WTC11 (cell line): Measurements from ENCODE around the gene SYNE3. TPM values are rescaled to one million over a fixed set of nuclear protein-coding genes. Genes with fewer than 3 reads are reported as not detected.

Experiments used
- ATAC-seq: fragments of 200-7000 bp; cut with Tn5 transposase; 2 replicates; pipeline ENCODE4 v1.10.0; 2021; ENCODE audit warnings: mild to moderate bottlenecking, moderate library complexity
- CTCF ChIA-PET: fragments of 300-600 bp; sonication (Branson Sonifier 250); formaldehyde crosslinking; loops from one replicate; lab custom pipeline; 2021; ENCODE audit warnings: antibody characterized with exemption; lab: Charles Lee
- POLR2A ChIA-PET: fragments of 350-600 bp; sonication (Branson Sonifier 250); formaldehyde crosslinking; loops from one replicate; lab custom pipeline; 2021; ENCODE audit warnings: antibody characterized with exemption; lab: Charles Lee
- DNase-seq: peaks from one replicate; pipeline ENCODE4 v3.0.0; 2021; ENCODE audit warnings: low spot score
- H3K27ac Mint-ChIP-seq: 2 replicates; pipeline ENCODE4 v1.8.0; 2021; ENCODE audit warnings: mixed read lengths
- H3K27me3 Mint-ChIP-seq: 2 replicates; pipeline ENCODE4 v1.8.0; 2021; ENCODE audit warnings: low read depth, mild to moderate bottlenecking, moderate library complexity, mixed read lengths
- H3K36me3 Mint-ChIP-seq: 2 replicates; pipeline ENCODE4 v1.8.0; 2021; ENCODE audit warnings: mixed read lengths
- H3K4me1 Mint-ChIP-seq: 2 replicates; pipeline ENCODE4 v1.8.0; 2022; ENCODE audit warnings: mixed read lengths
- H3K4me3 Mint-ChIP-seq: 2 replicates; pipeline ENCODE4 v1.8.0; 2021; ENCODE audit warnings: mild to moderate bottlenecking, moderate library complexity, mixed read lengths
- H3K9me3 Mint-ChIP-seq: 2 replicates; pipeline ENCODE4 v1.8.0; 2021; ENCODE audit warnings: mixed read lengths
- AR ChIP-seq: fragments of 250-450 bp; sonication (Bioruptor Pico); IDR thresholded peaks from 2 replicates; pipeline ENCODE4 v1.9.0; 2021; ENCODE audit warnings: mild to moderate bottlenecking
- ATF6 ChIP-seq: sonication (generic); formaldehyde crosslinking; IDR thresholded peaks from 2 replicates; pipeline ENCODE4 v1.8.1; 2023; ENCODE audit warnings: mild to moderate bottlenecking, missing genetic modification reagents
- CTCF ChIP-seq: fragments of 200-600 bp; IDR thresholded peaks from 2 replicates; pipeline ENCODE4 v1.8.0; 2022; ENCODE audit warnings: antibody characterized with exemption
- FOXP4 ChIP-seq: sonication (generic); formaldehyde crosslinking; IDR thresholded peaks from 2 replicates; pipeline ENCODE4 v1.8.0; 2022; ENCODE audit warnings: mild to moderate bottlenecking, missing genetic modification reagents
- IRF1 ChIP-seq: sonication (generic); formaldehyde crosslinking; IDR thresholded peaks from 2 replicates; pipeline ENCODE4 v1.8.0; 2023; ENCODE audit warnings: missing genetic modification reagents
- JAZF1 ChIP-seq: fragments of 250-450 bp; sonication (Bioruptor Pico); IDR thresholded peaks from 2 replicates; pipeline ENCODE4 v1.9.0; 2021; ENCODE audit warnings: moderate library complexity, mild to moderate bottlenecking, inconsistent platforms
- JUN ChIP-seq: sonication (generic); formaldehyde crosslinking; IDR thresholded peaks from 2 replicates; pipeline ENCODE4 v1.8.0; 2023; ENCODE audit warnings: mild to moderate bottlenecking, missing genetic modification reagents
- MXD4 ChIP-seq: fragments of 250-450 bp; sonication (Bioruptor Pico); IDR thresholded peaks from 2 replicates; pipeline ENCODE4 v1.8.0; 2021; ENCODE audit warnings: mild to moderate bottlenecking, moderate library complexity, borderline replicate concordance
- PRDM15 ChIP-seq: sonication (generic); formaldehyde crosslinking; IDR thresholded peaks from 2 replicates; pipeline ENCODE4 v1.8.0; 2022; ENCODE audit warnings: missing genetic modification reagents
- RELA ChIP-seq: sonication (generic); formaldehyde crosslinking; IDR thresholded peaks from 2 replicates; pipeline ENCODE4 v1.8.1; 2022; ENCODE audit warnings: missing genetic modification reagents, mild to moderate bottlenecking, borderline replicate concordance
- TEAD1 ChIP-seq: sonication (generic); formaldehyde crosslinking; IDR thresholded peaks from 2 replicates; pipeline ENCODE4 v1.8.0; 2022; ENCODE audit warnings: mild to moderate bottlenecking, missing genetic modification reagents
- USF2 ChIP-seq: sonication (generic); formaldehyde crosslinking; IDR thresholded peaks from 2 replicates; pipeline ENCODE4 v1.8.1; 2023; ENCODE audit warnings: mild to moderate bottlenecking, missing genetic modification reagents, moderate library complexity
- ZNF138 ChIP-seq: sonication (generic); formaldehyde crosslinking; conservative IDR thresholded peaks from 2 replicates; pipeline ENCODE4 v1.8.1; 2022; ENCODE audit warnings: mild to moderate bottlenecking, moderate library complexity, missing genetic modification reagents
- ZNF281 ChIP-seq: sonication (generic); formaldehyde crosslinking; IDR thresholded peaks from 2 replicates; pipeline ENCODE4 v1.8.0; 2023; ENCODE audit warnings: mild to moderate bottlenecking, missing genetic modification reagents
- ZNF396 ChIP-seq: fragments of 250-450 bp; sonication (Bioruptor Pico); IDR thresholded peaks from 2 replicates; pipeline ENCODE4 v1.8.0; 2021; ENCODE audit warnings: mild to moderate bottlenecking, moderate library complexity, borderline replicate concordance
- ZNF416 ChIP-seq: fragments of 250-450 bp; sonication (Bioruptor Pico); IDR thresholded peaks from 2 replicates; pipeline ENCODE4 v1.9.0; 2021; ENCODE audit warnings: mild to moderate bottlenecking, inconsistent platforms
- ZNF671 ChIP-seq: fragments of 250-450 bp; sonication (Bioruptor Pico); IDR thresholded peaks from 2 replicates; pipeline ENCODE4 v1.8.0; 2021; ENCODE audit warnings: mild to moderate bottlenecking
- total RNA-seq: library from RNA; stranded (reverse); gene quantifications from 3 replicates; pipeline ENCODE4 v1.2.3, GENCODE V29; 2021

SYNE3 gene
- total RNA-seq, 1 experiment from 2014 or later = 0.24 TPM

GRCh38 chr14:95525999-95526398 is 9.5 kb upstream of the SYNE3 start:
- no peak for DNase-seq
- peaks cover 9% of the 10 kb centered on the region for H3K36me3 Mint-ChIP-seq
- CTCF ChIA-PET = interaction anchor here (0.9 to 4.3 kb wide), 7 partner anchors 9 to 99 kb away, joined by 3 to 41 read pairs (median 7); partner anchors contain the start of genes GLRX5 and SYNE3
- H3K9me3 Mint-ChIP-seq = no peaks in the 10 kb centered on the region
- ATAC-seq = no peak
- H3K4me1 Mint-ChIP-seq = peaks cover 14% of the 10 kb centered on the region
- POLR2A ChIA-PET = no interaction called here
- TF ChIP-seq TEAD1 (no peak), ZNF416 (CRISPR knock-in tag) (no peak), AR (CRISPR knock-in tag) (no peak), JUN (CRISPR knock-in tag) (no peak), RELA (no peak), IRF1 (CRISPR knock-in tag) (no peak), ZNF281 (no peak), ZNF396 (CRISPR knock-in tag) (no peak), MXD4 (no peak), ATF6 (CRISPR knock-in tag) (no peak), CTCF (no peak), PRDM15 (no peak), ZNF138 (no peak), JAZF1 (no peak), ZNF671 (CRISPR knock-in tag) (no peak), FOXP4 (CRISPR knock-in tag) (no peak), USF2 (CRISPR knock-in tag) (no peak)
- no peaks in the 10 kb centered on the region for H3K27me3 Mint-ChIP-seq
- H3K27ac Mint-ChIP-seq = no peak overlapping the region
- H3K4me3 Mint-ChIP-seq = no peak overlapping the region
